ENCODE measurements around the gene C18orf32. TPM values are rescaled to one million over a fixed set of nuclear protein-coding genes. Genes with fewer than 3 reads are reported as not detected.

The C18orf32 gene
- total RNA-seq, 1 experiment from 2014 or later = 24.4 TPM

DNA sequence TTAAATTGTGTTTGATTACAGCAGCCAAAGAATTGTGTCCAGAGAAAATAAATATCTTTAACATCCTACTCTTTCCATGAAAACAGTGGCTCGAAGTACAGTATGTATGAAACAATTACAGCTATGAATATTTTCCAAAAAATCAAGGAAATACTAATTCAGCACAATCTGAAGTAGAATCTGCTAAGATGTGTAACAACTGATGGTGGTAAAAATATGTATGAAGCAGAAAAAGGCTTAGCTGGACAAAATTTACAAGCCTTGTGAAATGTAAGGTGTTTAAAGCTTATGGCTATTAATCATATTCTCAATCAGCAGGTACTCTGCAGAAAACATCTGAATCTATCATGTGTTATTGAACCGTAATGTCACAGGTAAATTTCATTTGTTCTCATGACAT is 43.2 kb downstream of the C18orf32 start:
- no peak for DNase-seq
- Mint-ChIP-seq H3K27ac (no peak overlapping the region), H3K36me3 (ENCODE audit: insufficient read depth in 1 of 3, low read depth in 3 of 3) (peaks cover 5 to 10% (median 7%) of the 10 kb centered on the region in 3 experiments), H3K27me3 (ENCODE audit: low read depth) (no peaks in the 10 kb centered on the region; the same call in 1 of the 2 replicates), H3K9me3 (peaks cover 6 to 7% of the 10 kb centered on the region in 2 experiments), H3K4me1 (peaks cover 3% of the 10 kb centered on the region in 2 experiments; a peak in 3 of 4 replicates), H3K4me3 (no peak overlapping the region)
- Histone ChIP-seq H2BK120ac (ENCODE audit: low read depth, low read length, poor library complexity, severe bottlenecking) (no peak overlapping the region), H3K23me2 (ENCODE audit: insufficient read length, low read depth, low read length, poor library complexity, severe bottlenecking) (no peaks in the 10 kb centered on the region), H3K27me3 (ENCODE audit: insufficient read depth, low read length) (no peaks in the 10 kb centered on the region), H4K5ac (ENCODE audit: insufficient read length, low read depth, low read length) (no peak overlapping the region), H2AFZ (ENCODE audit: low read length) (no peak overlapping the region), H2BK12ac (ENCODE audit: insufficient read length, low read depth, low read length) (no peak overlapping the region), H4K20me1 (ENCODE audit: control insufficient read depth, insufficient read depth, insufficient read length) (no peaks in the 10 kb centered on the region), H3K9ac (ENCODE audit: extremely low read depth, insufficient read length, low read length) (no peak overlapping the region), H3K23ac (ENCODE audit: insufficient read length, low read depth, low read length) (no peak overlapping the region), H2BK5ac (ENCODE audit: insufficient read length, low read length) (no peak overlapping the region), H3K56ac (ENCODE audit: insufficient read length, low read depth, low read length) (no peak overlapping the region), H4K8ac (replicated peaks; ENCODE audit: insufficient read length, low read depth, low read length) (no peak overlapping the region), H3T11ph (ENCODE audit: low read length) (no peak overlapping the region), H3K9me3 (ENCODE audit: control insufficient read depth, low read depth, low read length) (peaks cover 2% of the 10 kb centered on the region), H2AK5ac (ENCODE audit: insufficient read length, low read length) (no peak overlapping the region), H2BK20ac (ENCODE audit: low read depth, low read length, poor library complexity, severe bottlenecking) (no peak overlapping the region), H3K4ac (ENCODE audit: low read depth, low read length) (no peak overlapping the region), H3K4me2 (ENCODE audit: insufficient read depth, insufficient read length, low read length) (no peak overlapping the region), H2BK15ac (ENCODE audit: low read depth, low read length) (no peak overlapping the region), H3K27ac (ENCODE audit: insufficient read length, low read depth, low read length) (no peak overlapping the region), H3K4me1 (ENCODE audit: insufficient read depth, low read length) (no peaks in the 10 kb centered on the region), H3K79me2 (ENCODE audit: insufficient read depth, low read length) (no peaks in the 10 kb centered on the region), H3K79me1 (ENCODE audit: insufficient read depth, low read depth, low read length, poor library complexity, severe bottlenecking) (no peaks in the 10 kb centered on the region), H4K91ac (ENCODE audit: insufficient read length, low read depth, low read length) (no peak overlapping the region), H3K14ac (ENCODE audit: insufficient read depth, low read length) (no peak overlapping the region), H3K18ac (ENCODE audit: insufficient read length, low read depth, low read length) (no peak overlapping the region)
- TF ChIP-seq, protein P1, sequence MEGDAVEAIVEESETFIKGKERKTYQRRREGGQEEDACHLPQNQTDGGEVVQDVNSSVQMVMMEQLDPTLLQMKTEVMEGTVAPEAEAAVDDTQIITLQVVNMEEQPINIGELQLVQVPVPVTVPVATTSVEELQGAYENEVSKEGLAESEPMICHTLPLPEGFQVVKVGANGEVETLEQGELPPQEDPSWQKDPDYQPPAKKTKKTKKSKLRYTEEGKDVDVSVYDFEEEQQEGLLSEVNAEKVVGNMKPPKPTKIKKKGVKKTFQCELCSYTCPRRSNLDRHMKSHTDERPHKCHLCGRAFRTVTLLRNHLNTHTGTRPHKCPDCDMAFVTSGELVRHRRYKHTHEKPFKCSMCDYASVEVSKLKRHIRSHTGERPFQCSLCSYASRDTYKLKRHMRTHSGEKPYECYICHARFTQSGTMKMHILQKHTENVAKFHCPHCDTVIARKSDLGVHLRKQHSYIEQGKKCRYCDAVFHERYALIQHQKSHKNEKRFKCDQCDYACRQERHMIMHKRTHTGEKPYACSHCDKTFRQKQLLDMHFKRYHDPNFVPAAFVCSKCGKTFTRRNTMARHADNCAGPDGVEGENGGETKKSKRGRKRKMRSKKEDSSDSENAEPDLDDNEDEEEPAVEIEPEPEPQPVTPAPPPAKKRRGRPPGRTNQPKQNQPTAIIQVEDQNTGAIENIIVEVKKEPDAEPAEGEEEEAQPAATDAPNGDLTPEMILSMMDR (conservative IDR thresholded peaks at IDR 0.05) = no peak
- no CpG with 5 or more reads among the region's 2 CpGs for WGBS (ENCODE audit: extremely low coverage, insufficient read length, low lambda C conversion rate)

Measured in H9 (cell line).